HG02938 (cell line): ENCODE results near the gene PRPSAP1.
"Not testable (repeated sequence)": the region's sequence is repeated elsewhere in the genome, so short reads cannot be mapped to it uniquely, and the experiment has no call there.

Experiments
- ATAC-seq: cut with Tn5 transposase; IDR thresholded peaks from one replicate; pipeline ENCODE4 v1.9.1; 2021; ENCODE audit warnings: mild to moderate bottlenecking, moderate library complexity; ENCODE audit not compliant: unreplicated experiment

PRPSAP1 gene

GRCh38 chr17:76360461-76360860, 6.7 kb upstream of the PRPSAP1 start:
- no peak for ATAC-seq

- ATAC-seq: not testable (repeated sequence)
Measured at GRCh38 chr17:76359776-76360175, 6.1 kb upstream of the PRPSAP1 start.

- ATAC-seq: no peak
Measured at GRCh38 chr17:76359375-76359774, 5.7 kb upstream of the PRPSAP1 start.

GRCh38 chr17:76357597-76358158, 4.0 kb upstream of the PRPSAP1 start:
- ATAC-seq: no peak

GRCh38 chr17:76356803-76357456, 3.2 kb upstream of the PRPSAP1 start:
- no peak for ATAC-seq

GRCh38 chr17:76354747-76355310, 1.1 kb upstream of the PRPSAP1 start:
- ATAC-seq: no peak

GRCh38 chr17:76354317-76354729, 607 bp upstream of the PRPSAP1 start:
- ATAC-seq: no peak

- ATAC-seq: peak; percentile 5
Measured at GRCh38 chr17:76353004-76353598, 615 bp downstream of the PRPSAP1 start.

- no peak for ATAC-seq
Measured at GRCh38 chr17:76351526-76352071, 2.1 kb downstream of the PRPSAP1 start.

- no peak for ATAC-seq
Measured at GRCh38 chr17:76350463-76350862, 3.3 kb downstream of the PRPSAP1 start.

- not testable (repeated sequence) for ATAC-seq
Measured at GRCh38 chr17:76346936-76347335, 6.8 kb downstream of the PRPSAP1 start.

GRCh38 chr17:76345377-76345974, 8.2 kb downstream of the PRPSAP1 start:
- ATAC-seq: no peak

- no peak for ATAC-seq
Measured at GRCh38 chr17:76343106-76343505, 10.6 kb downstream of the PRPSAP1 start.

GRCh38 chr17:76341301-76341700, 12.4 kb downstream of the PRPSAP1 start:
- no peak for ATAC-seq

- no peak for ATAC-seq
Measured at GRCh38 chr17:76337413-76337777, 16.3 kb downstream of the PRPSAP1 start.

GRCh38 chr17:76336756-76337412, 16.8 kb downstream of the PRPSAP1 start:
- ATAC-seq: no peak

- ATAC-seq: no peak
Measured at GRCh38 chr17:76335716-76336381, 17.9 kb downstream of the PRPSAP1 start.

- no peak for ATAC-seq
Measured at GRCh38 chr17:76333673-76334505, 19.8 kb downstream of the PRPSAP1 start.

- ATAC-seq: no peak
Measured at GRCh38 chr17:76331083-76331482, 22.6 kb downstream of the PRPSAP1 start.

- no peak for ATAC-seq
Measured at GRCh38 chr17:76329664-76330063, 24.1 kb downstream of the PRPSAP1 start.
